ENCODE results near the gene CCDC157.

The CCDC157 gene

DNA sequence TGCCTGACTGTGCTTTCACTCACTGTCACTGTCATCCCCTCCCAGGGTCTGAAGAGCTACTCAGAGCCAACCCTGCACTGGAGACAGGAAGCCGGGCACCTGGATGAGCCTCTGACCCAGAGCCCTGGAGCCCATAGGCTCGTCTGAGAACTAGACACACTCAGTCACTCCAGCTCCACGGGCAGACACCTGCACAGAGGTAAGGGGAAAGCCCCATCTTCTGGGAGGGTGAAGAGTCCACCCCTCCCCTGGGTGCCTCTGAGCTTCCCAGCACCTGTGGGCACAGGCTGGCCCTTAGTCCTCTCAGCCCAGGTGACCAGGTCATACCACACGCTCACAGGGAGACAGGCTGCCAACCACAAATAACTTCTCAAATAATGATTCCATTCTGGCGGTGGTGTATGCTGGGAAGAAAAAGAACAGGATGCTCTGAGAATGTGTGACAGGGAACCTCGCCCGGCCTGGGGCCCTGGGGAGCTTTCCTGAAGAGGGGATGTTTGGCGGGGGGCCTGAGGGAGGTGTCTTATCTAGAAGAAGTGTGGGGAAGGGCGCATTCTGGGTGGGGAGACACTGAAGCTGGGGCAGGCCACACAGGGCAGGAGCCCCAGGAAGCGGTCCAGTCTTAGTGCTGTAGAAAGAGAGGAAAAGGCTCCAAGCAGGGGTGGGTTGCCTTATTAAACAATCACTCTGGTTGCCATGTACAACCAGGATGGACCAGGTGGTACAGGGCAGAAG lies 5.3 kb downstream of the CCDC157 start:
- DNase-seq (ENCODE audit: insufficient read length) (no peak), FAIRE-seq (no peak)
- TF ChIP-seq TAF1 (IDR thresholded peaks at IDR 0.05; ENCODE audit: borderline replicate concordance, low read depth, low read length): no peak
- TF ChIP-seq POLR2A (IDR thresholded peaks at IDR 0.05; ENCODE audit: low read depth, low read length): no peak
- TF ChIP-seq POLR2AphosphoS5 (IDR thresholded peaks at IDR 0.05; ENCODE audit: low read depth, low read length): no peak

DNA sequence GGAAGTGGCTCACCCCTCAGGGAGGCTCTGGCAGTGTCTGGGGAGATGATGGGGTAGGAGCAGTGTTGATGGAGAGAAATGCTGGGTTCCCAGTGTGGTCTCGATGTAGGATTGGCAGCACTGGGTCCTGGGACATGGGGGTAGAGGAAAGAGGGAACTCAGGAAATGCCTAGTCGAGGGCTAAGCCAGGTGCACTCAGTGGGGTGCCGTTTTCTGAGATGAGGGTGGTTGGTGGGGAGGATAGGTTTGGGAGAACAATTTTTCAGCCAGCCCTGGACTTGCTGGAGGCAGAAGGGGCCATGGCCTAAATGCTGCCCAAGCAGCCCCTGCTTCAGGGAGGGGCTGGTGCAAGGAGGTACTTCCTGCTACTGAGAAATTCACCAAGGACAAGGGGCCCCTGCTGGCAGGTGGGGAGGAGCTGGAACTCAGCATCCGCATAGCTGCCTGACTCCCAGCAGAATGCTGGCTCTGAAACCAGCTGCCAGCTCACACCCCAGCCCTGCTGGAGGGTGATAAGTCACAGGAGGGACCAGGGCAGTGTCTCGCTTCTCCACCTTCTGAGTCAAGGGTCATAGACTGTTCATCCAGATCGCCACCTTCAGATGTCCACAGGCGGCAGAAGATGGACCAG lies 6.0 kb downstream of the CCDC157 start:
- no peak for DNase-seq (ENCODE audit: insufficient read length)
- no peak for FAIRE-seq
- TF ChIP-seq POLR2A (IDR thresholded peaks at IDR 0.05; ENCODE audit: low read depth, low read length) (no peak), POLR2AphosphoS5 (IDR thresholded peaks at IDR 0.05; ENCODE audit: low read depth, low read length) (no peak), TAF1 (IDR thresholded peaks at IDR 0.05; ENCODE audit: borderline replicate concordance, low read depth, low read length) (no peak)

DNA sequence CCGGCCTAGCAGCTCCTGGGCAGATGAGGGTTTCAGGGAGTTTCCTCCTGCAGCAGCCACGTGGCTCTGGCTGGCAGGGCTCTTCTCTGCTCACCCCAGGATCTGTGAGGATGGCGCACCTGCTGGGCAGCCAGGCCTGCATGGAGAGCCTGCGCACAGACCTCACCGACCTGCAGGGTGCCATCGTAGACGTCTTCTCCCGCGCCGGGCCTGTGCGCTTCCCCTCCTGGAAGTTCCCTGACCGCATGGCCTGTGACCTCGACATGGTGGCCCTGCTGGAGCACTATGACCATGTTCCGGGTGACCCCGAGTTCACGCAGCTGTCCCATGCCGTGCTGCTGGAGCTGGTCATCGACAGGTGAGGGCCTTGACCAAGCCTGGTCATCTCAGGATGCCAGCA lies 9.1 kb downstream of the CCDC157 start:
- TF ChIP-seq POLR2AphosphoS5 (IDR thresholded peaks at IDR 0.05; ENCODE audit: low read depth, low read length) (no peak), POLR2A (IDR thresholded peaks at IDR 0.05; ENCODE audit: low read depth, low read length) (no peak), TAF1 (IDR thresholded peaks at IDR 0.05; ENCODE audit: borderline replicate concordance, low read depth, low read length) (no peak)
- FAIRE-seq (no peak), DNase-seq (ENCODE audit: insufficient read length) (no peak)

GRCh38 chr22:30368420-30368819 lies 11.6 kb downstream of the CCDC157 start:
- TF ChIP-seq POLR2A (IDR thresholded peaks at IDR 0.05; ENCODE audit: low read depth, low read length) (no peak), TAF1 (IDR thresholded peaks at IDR 0.05; ENCODE audit: borderline replicate concordance, low read depth, low read length) (no peak), POLR2AphosphoS5 (IDR thresholded peaks at IDR 0.05; ENCODE audit: low read depth, low read length) (no peak)
- FAIRE-seq (no peak), DNase-seq (ENCODE audit: insufficient read length) (no peak)

DNA sequence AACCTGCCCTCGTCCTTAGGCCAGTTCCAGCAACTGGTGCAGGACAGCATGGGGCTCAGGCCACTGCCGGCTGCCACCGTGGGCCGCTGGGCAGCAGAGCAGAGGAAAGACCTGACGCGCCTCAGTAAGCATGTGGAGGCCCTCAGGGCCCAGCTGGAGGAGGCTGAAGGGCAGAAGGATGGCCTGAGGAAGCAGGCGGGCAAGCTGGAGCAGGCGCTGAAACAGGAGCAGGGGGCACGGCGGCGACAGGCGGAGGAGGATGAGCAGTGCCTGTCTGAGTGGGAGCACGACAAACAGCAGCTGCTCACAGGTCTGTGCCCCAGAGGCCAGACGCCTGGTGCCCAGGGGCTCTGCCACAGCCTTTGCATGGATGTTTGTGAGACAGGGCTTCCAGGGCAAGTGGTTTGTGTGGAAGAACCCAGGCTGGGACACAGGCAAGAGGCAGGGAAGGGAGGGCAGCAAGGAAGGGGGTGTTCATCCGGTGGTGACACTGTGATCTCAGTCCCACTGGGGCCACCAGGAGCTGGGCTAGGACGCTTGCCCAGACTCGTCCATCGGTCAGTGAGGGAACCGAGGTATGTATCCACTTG lies 13.9 kb downstream of the CCDC157 start:
- no peak for DNase-seq (ENCODE audit: insufficient read length)
- no peak for FAIRE-seq
- no peak for TF ChIP-seq POLR2AphosphoS5 (IDR thresholded peaks at IDR 0.05; ENCODE audit: low read depth, low read length)
- no peak for TF ChIP-seq POLR2A (IDR thresholded peaks at IDR 0.05; ENCODE audit: low read depth, low read length)
- TF ChIP-seq TAF1 (IDR thresholded peaks at IDR 0.05; ENCODE audit: borderline replicate concordance, low read depth, low read length): no peak

GRCh38 chr22:30371321-30371720 lies 14.5 kb downstream of the CCDC157 start:
- no peak for FAIRE-seq
- no peak for TF ChIP-seq TAF1 (IDR thresholded peaks at IDR 0.05; ENCODE audit: borderline replicate concordance, low read depth, low read length)
- TF ChIP-seq POLR2A (IDR thresholded peaks at IDR 0.05; ENCODE audit: low read depth, low read length): no peak
- TF ChIP-seq POLR2AphosphoS5 (IDR thresholded peaks at IDR 0.05; ENCODE audit: low read depth, low read length): no peak
- no peak for DNase-seq (ENCODE audit: insufficient read length)

- TF ChIP-seq POLR2AphosphoS5 (IDR thresholded peaks at IDR 0.05; ENCODE audit: low read depth, low read length) (no peak), POLR2A (IDR thresholded peaks at IDR 0.05; ENCODE audit: low read depth, low read length) (no peak), TAF1 (IDR thresholded peaks at IDR 0.05; ENCODE audit: borderline replicate concordance, low read depth, low read length) (no peak)
- DNase-seq (ENCODE audit: insufficient read length) (no peak), FAIRE-seq (no peak)
Measured at GRCh38 chr22:30371981-30372380, 15.2 kb downstream of the CCDC157 start.

- no peak for DNase-seq (ENCODE audit: insufficient read length)
- FAIRE-seq: no peak
- TF ChIP-seq TAF1 (IDR thresholded peaks at IDR 0.05; ENCODE audit: borderline replicate concordance, low read depth, low read length) (no peak), POLR2A (IDR thresholded peaks at IDR 0.05; ENCODE audit: low read depth, low read length) (no peak), POLR2AphosphoS5 (IDR thresholded peaks at IDR 0.05; ENCODE audit: low read depth, low read length) (no peak)
Measured at GRCh38 chr22:30372915-30373314, 16.1 kb downstream of the CCDC157 start.

DNA sequence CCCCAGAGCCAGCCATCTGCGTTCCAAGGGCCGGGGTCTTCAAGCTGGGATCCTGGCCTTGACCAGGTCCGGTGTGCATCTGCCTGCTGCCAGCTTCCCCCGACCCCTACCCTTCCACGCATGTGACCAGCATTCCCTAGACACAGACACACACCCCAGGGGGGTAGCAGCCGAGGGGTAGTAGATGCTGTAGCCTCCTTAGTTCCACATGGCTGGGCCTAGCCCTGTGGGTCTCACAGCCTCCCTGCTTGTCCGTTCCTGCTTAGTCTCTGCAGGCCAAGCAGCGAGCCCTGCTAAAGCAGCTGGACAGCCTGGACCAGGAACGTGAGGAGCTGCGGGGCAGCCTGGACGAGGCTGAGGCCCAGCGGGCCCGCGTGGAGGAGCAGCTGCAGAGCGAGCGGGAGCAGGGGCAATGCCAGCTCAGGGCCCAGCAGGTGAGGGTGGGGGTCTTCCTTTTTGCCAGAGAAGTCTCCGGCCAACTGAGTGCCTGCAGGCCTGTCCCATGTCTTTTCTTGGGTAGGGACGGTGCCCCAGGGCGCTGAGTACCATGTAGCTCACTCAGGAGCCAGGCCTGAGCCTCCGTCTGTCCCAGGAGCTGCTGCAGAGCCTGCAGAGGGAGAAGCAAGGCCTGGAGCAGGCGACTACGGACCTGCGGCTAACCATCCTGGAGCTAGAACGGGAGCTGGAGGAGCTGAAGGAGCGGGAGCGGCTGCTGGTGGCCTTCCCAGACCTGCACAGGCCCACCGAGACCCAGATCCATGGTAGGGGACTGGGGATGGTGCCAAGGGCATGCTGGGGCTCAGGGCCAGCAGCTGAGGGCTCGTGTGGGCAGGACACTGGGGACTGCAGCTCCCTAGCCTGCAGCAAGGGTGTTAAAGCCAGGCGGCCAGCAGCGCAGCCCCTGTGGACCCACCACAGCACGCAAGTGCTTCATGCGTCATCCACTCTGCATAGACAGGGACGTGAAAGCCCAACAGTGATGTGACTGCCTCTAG lies 16.8 kb downstream of the CCDC157 start:
- DNase-seq (ENCODE audit: insufficient read length) (no peak), FAIRE-seq (no peak)
- TF ChIP-seq POLR2AphosphoS5 (IDR thresholded peaks at IDR 0.05; ENCODE audit: low read depth, low read length): no peak
- no peak for TF ChIP-seq POLR2A (IDR thresholded peaks at IDR 0.05; ENCODE audit: low read depth, low read length)
- TF ChIP-seq TAF1 (IDR thresholded peaks at IDR 0.05; ENCODE audit: borderline replicate concordance, low read depth, low read length): no peak

DNA sequence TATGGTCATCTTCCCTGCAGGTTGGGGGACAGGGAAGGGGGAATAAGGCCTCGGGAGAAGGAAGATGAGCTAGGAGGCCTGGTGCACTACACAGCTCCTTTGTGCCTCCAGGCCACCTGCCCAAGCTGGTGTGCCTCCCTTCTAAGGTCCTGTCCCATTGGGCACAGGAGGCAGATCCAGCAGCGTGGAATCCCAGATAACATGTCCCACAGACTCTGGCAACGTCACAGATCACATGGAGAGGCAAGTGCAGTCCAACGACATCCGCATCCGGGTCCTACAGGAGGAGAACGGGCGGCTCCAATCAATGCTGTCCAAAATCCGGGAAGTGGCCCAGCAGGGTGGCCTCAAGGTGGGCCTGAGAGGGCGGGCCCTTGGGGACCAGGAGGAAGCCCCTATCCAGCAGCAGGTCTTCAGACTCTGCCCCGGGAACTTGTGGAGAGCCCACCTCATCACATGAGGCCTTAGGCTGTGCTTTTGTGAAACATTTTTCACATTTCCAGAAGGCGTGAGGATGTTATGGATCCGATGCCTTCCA lies 18.6 kb downstream of the CCDC157 start:
- TF ChIP-seq POLR2A (IDR thresholded peaks at IDR 0.05; ENCODE audit: low read depth, low read length) (no peak), TAF1 (IDR thresholded peaks at IDR 0.05; ENCODE audit: borderline replicate concordance, low read depth, low read length) (no peak), POLR2AphosphoS5 (IDR thresholded peaks at IDR 0.05; ENCODE audit: low read depth, low read length) (no peak)
- FAIRE-seq (no peak), DNase-seq (ENCODE audit: insufficient read length) (no peak)

GRCh38 chr22:30380011-30380410 lies 23.2 kb downstream of the CCDC157 start:
- FAIRE-seq: no peak
- TF ChIP-seq TAF1 (IDR thresholded peaks at IDR 0.05; ENCODE audit: borderline replicate concordance, low read depth, low read length): no peak
- TF ChIP-seq POLR2AphosphoS5 (IDR thresholded peaks at IDR 0.05; ENCODE audit: low read depth, low read length): no peak
- TF ChIP-seq POLR2A (IDR thresholded peaks at IDR 0.05; ENCODE audit: low read depth, low read length): no peak
- no peak for DNase-seq (ENCODE audit: insufficient read length)
